Nephron (organoid): ENCODE data around the gene MED28.

ENCODE experiments used
- H3K27ac Mint-ChIP-seq, 3 experiments: 2 replicates each; pipeline ENCODE4 v1.8.0; 2020; ENCODE audit warnings: mixed read lengths in 3 of 3, mild to moderate bottlenecking in 2 of 3, moderate library complexity in 1 of 3
- H3K27me3 Mint-ChIP-seq: 2 replicates; pipeline ENCODE4 v1.8.0; 2021; ENCODE audit warnings: low read depth, mild to moderate bottlenecking, moderate library complexity, mixed read lengths
- H3K36me3 Mint-ChIP-seq: 2 replicates; pipeline ENCODE4 v1.8.0; 2020; ENCODE audit warnings: low read depth, mixed read lengths
- H3K4me1 Mint-ChIP-seq: 2 replicates; pipeline ENCODE4 v1.8.0; 2020; ENCODE audit warnings: mixed read lengths
- H3K4me3 Mint-ChIP-seq, 3 experiments: 2 replicates each; pipeline ENCODE4 v1.8.0; 2020; ENCODE audit warnings: mild to moderate bottlenecking in 3 of 3, mixed read lengths in 3 of 3, moderate library complexity in 2 of 3
- H3K9me3 Mint-ChIP-seq: 2 replicates; pipeline ENCODE4 v1.8.0; 2020; ENCODE audit warnings: mixed read lengths
- CTCF ChIP-seq, 3 experiments: fragments of 200-600 bp; sonication (generic); IDR thresholded peaks; one replicate each; pipeline ENCODE4 v1.5.0; 2021; ENCODE audit warnings: antibody characterized with exemption in 3 of 3; ENCODE audit not compliant: unreplicated experiment in 3 of 3

The MED28 gene

GRCh38 chr4:17577665-17578481 lies 36.6 kb upstream of the MED28 start:
- H3K27me3 Mint-ChIP-seq, result peaks cover 4% of the 10 kb centered on the region
- no peaks in the 10 kb centered on the region for H3K9me3 Mint-ChIP-seq
- peak overlapping the region; percentile 92 to 94 (median 93) for H3K4me3 Mint-ChIP-seq
- H3K4me1 Mint-ChIP-seq, result peaks cover 29% of the 10 kb centered on the region
- TF ChIP-seq CTCF (IDR thresholded peaks at IDR 0.05; ENCODE audit: unreplicated experiment in 3 of 3), result peak in 1 of 3 experiments; percentile 19
- H3K27ac Mint-ChIP-seq, result peak overlapping the region; percentile 67 to 91 (median 90)
- H3K36me3 Mint-ChIP-seq, result peaks cover 14% of the 10 kb centered on the region

GRCh38 chr4:17578482-17578891 lies 36.0 kb upstream of the MED28 start:
- Mint-ChIP-seq H3K9me3 (no peaks in the 10 kb centered on the region), H3K27ac (peak overlapping the region in 2 of 3 experiments; percentile 67 to 90), H3K4me3 (peak overlapping the region; percentile 92 to 94 (median 93)), H3K4me1 (peaks cover 29% of the 10 kb centered on the region), H3K36me3 (peaks cover 14% of the 10 kb centered on the region), H3K27me3 (peaks cover 4% of the 10 kb centered on the region)
- TF ChIP-seq CTCF (IDR thresholded peaks at IDR 0.05; ENCODE audit: unreplicated experiment in 3 of 3), result no peak

GRCh38 chr4:17580969-17581368 lies 33.5 kb upstream of the MED28 start:
- peaks cover 22% of the 10 kb centered on the region for H3K4me1 Mint-ChIP-seq
- no peak overlapping the region for H3K27ac Mint-ChIP-seq
- peaks cover 4% of the 10 kb centered on the region for H3K27me3 Mint-ChIP-seq
- TF ChIP-seq CTCF (IDR thresholded peaks at IDR 0.05; ENCODE audit: unreplicated experiment in 3 of 3), result no peak
- peaks cover 24% of the 10 kb centered on the region for H3K36me3 Mint-ChIP-seq
- H3K9me3 Mint-ChIP-seq, result no peaks in the 10 kb centered on the region
- no peak overlapping the region for H3K4me3 Mint-ChIP-seq

GRCh38 chr4:17583276-17583675 lies 31.2 kb upstream of the MED28 start:
- no peak for TF ChIP-seq CTCF (IDR thresholded peaks at IDR 0.05; ENCODE audit: unreplicated experiment in 3 of 3)
- no peaks in the 10 kb centered on the region for H3K9me3 Mint-ChIP-seq
- H3K27me3 Mint-ChIP-seq, result no peaks in the 10 kb centered on the region
- H3K27ac Mint-ChIP-seq, result no peak overlapping the region
- peaks cover 40% of the 10 kb centered on the region for H3K36me3 Mint-ChIP-seq
- H3K4me1 Mint-ChIP-seq, result peaks cover 21% of the 10 kb centered on the region
- H3K4me3 Mint-ChIP-seq, result no peak overlapping the region

- no peak overlapping the region for H3K4me3 Mint-ChIP-seq
- H3K27ac Mint-ChIP-seq, result no peak overlapping the region
- no peak for TF ChIP-seq CTCF (IDR thresholded peaks at IDR 0.05; ENCODE audit: unreplicated experiment in 3 of 3)
- no peaks in the 10 kb centered on the region for H3K9me3 Mint-ChIP-seq
- peaks cover 15% of the 10 kb centered on the region for H3K4me1 Mint-ChIP-seq
- H3K27me3 Mint-ChIP-seq, result no peaks in the 10 kb centered on the region
- peaks cover 46% of the 10 kb centered on the region for H3K36me3 Mint-ChIP-seq
Observed at GRCh38 chr4:17583941-17584340, 30.5 kb upstream of the MED28 start.
